Panc1 (cell line): ENCODE measurements around the gene DES.

Source experiments
- CTCF ChIP-seq: fragments of 450-650 bp; IDR thresholded peaks from 2 replicates; pipeline ENCODE4 v1.5.1; 2017; ENCODE audit warnings: mild to moderate bottlenecking
- POLR2AphosphoS5 ChIP-seq: IDR thresholded peaks from 2 replicates; pipeline ENCODE4 v1.6.1; 2012; ENCODE audit warnings: mild to moderate bottlenecking, low read depth, low read length, moderate library complexity
- TCF7L2 ChIP-seq: IDR thresholded peaks from 2 replicates; pipeline ENCODE4 v1.6.1; 2011; ENCODE audit warnings: mild to moderate bottlenecking, low read depth, low read length, inconsistent platforms

- no peak for TF ChIP-seq CTCF
- TF ChIP-seq POLR2AphosphoS5: no peak
- no peak for TF ChIP-seq TCF7L2
Measured at GRCh38 chr2:219436491-219436890, 18.3 kb downstream of the DES start.
